ENCODE results near the gene UBR4.

UBR4 gene

DNA sequence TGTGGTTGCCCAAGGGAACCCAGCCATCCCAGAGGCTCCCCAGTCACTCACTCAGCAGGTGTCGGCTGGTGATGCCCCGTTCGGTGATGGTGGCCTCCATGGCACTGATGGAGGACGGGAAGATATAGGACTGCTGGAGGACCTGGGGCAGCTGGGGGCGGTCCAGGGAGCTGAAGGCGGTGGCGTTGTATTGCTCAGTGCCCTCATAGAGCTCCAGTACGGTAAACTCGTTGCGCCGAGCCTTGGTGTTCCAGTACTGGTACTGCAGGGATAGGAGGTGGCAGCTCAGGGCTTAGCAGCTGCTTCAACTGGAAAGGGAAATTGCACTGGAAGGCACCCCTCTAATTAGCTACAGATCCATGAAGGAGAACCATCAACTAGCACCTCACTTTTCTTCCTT lies 12.5 kb upstream of the UBR4 start:
- DNase-seq: no peak
- Histone ChIP-seq H2BK15ac (ENCODE audit: low read depth, poor library complexity, severe bottlenecking) (no peak overlapping the region), H3K14ac (ENCODE audit: low read length in 2 of 2) (no peak overlapping the region), H3K4me1 (ENCODE audit: control insufficient read depth, insufficient read depth, low read depth, low read length) (peaks cover 6% of the 10 kb centered on the region), H3K4me3 (ENCODE audit: insufficient read depth in 1 of 2, low read depth in 1 of 2, low read length in 2 of 2) (no peak overlapping the region), H3K27ac (ENCODE audit: low read length, poor library complexity, severe bottlenecking) (no peak overlapping the region), H4K8ac (ENCODE audit: low read length) (no peak overlapping the region), H2BK120ac (ENCODE audit: low read depth, low read length) (no peak overlapping the region), H2BK12ac (ENCODE audit: low read length in 2 of 2) (no peak overlapping the region), H3K9me3 (ENCODE audit: control insufficient read depth, low read length) (no peaks in the 10 kb centered on the region), H3K18ac (ENCODE audit: low read depth in 1 of 2, low read length in 2 of 2) (no peak overlapping the region), H3K4me2 (ENCODE audit: low read length, poor library complexity, severe bottlenecking) (no peak overlapping the region), H3K79me1 (replicated peaks; ENCODE audit: low read length, poor library complexity, severe bottlenecking) (peaks cover 40% of the 10 kb centered on the region), H4K91ac (ENCODE audit: low read length) (no peak overlapping the region), H2AFZ (ENCODE audit: low read depth, low read length) (no peak overlapping the region), H2BK5ac (ENCODE audit: low read depth, low read length, poor library complexity, severe bottlenecking) (no peak overlapping the region), H3K27me3 (ENCODE audit: control insufficient read depth in 1 of 2, insufficient read depth in 1 of 2, low read length in 2 of 2) (no peaks in the 10 kb centered on the region), H3K36me3 (ENCODE audit: control insufficient read depth in 1 of 2, insufficient read depth in 2 of 2, low read depth in 1 of 2, low read length in 2 of 2) (peaks cover 65 to 97% of the 10 kb centered on the region in 2 experiments), H3K4ac (ENCODE audit: low read depth in 1 of 2, low read length in 2 of 2) (no peak overlapping the region), H2AK5ac (ENCODE audit: low read length, severe bottlenecking) (no peak overlapping the region), H3K23ac (ENCODE audit: low read length in 2 of 2) (no peak overlapping the region), H3K9ac (ENCODE audit: low read length) (no peak overlapping the region)
- WGBS: 98% methylated on average over 11 of the region's 11 CpGs

DNA sequence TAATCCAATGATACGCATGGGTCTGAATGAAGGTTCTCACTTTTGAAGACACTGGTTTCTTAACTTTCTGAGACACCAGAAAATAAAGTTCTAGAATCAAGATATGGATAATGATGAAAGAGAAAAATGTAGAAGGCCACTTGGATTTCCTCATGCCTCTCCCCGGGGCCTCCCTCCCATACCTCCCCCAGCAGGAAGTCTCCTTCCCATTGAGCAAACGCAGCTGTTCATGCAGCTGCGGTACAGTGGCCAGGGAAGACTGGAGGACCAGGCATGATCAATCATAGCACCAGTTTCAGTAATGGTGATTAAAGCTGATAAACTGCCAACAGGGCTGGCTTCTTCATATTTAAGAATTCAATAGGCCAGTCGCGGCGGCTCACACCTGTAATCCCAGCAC lies 10.9 kb upstream of the UBR4 start:
- peaks cover 6% of the 10 kb centered on the region for H3K4me1 ChIP-seq (ENCODE audit: control insufficient read depth, insufficient read depth, low read depth, low read length)
- no peak overlapping the region for H3K27ac ChIP-seq (ENCODE audit: low read length, poor library complexity, severe bottlenecking)
- no peak overlapping the region for H2BK15ac ChIP-seq (ENCODE audit: low read depth, poor library complexity, severe bottlenecking)
- no peak overlapping the region for H4K8ac ChIP-seq (ENCODE audit: low read length)
- H2AFZ ChIP-seq (ENCODE audit: low read depth, low read length): no peak overlapping the region
- H3K4ac ChIP-seq (ENCODE audit: low read depth in 1 of 2, low read length in 2 of 2): no peak overlapping the region
- H2BK5ac ChIP-seq (ENCODE audit: low read depth, low read length, poor library complexity, severe bottlenecking): no peak overlapping the region
- H2BK12ac ChIP-seq (ENCODE audit: low read length in 2 of 2): no peak overlapping the region
- H3K9ac ChIP-seq (ENCODE audit: low read length): no peak overlapping the region
- peaks cover 64 to 98% of the 10 kb centered on the region in 2 experiments for H3K36me3 ChIP-seq (ENCODE audit: control insufficient read depth in 1 of 2, insufficient read depth in 2 of 2, low read depth in 1 of 2, low read length in 2 of 2)
- no peak overlapping the region for H3K18ac ChIP-seq (ENCODE audit: low read depth in 1 of 2, low read length in 2 of 2)
- no peak overlapping the region for H3K4me2 ChIP-seq (ENCODE audit: low read length, poor library complexity, severe bottlenecking)
- H3K27me3 ChIP-seq (ENCODE audit: control insufficient read depth in 1 of 2, insufficient read depth in 1 of 2, low read length in 2 of 2): no peaks in the 10 kb centered on the region
- no peak overlapping the region for H2AK5ac ChIP-seq (ENCODE audit: low read length, severe bottlenecking)
- H3K23ac ChIP-seq (ENCODE audit: low read length in 2 of 2): no peak overlapping the region
- WGBS: 77% methylated on average over 6 of the region's 7 CpGs
- no peak overlapping the region for H3K4me3 ChIP-seq (ENCODE audit: insufficient read depth in 1 of 2, low read depth in 1 of 2, low read length in 2 of 2)
- H3K9me3 ChIP-seq (ENCODE audit: control insufficient read depth, low read length): no peaks in the 10 kb centered on the region
- no peak overlapping the region for H2BK120ac ChIP-seq (ENCODE audit: low read depth, low read length)
- no peak overlapping the region for H3K14ac ChIP-seq (ENCODE audit: low read length in 2 of 2)
- DNase-seq: peak; percentile 43
- peaks cover 38% of the 10 kb centered on the region for H3K79me1 ChIP-seq (replicated peaks; ENCODE audit: low read length, poor library complexity, severe bottlenecking)
- no peak overlapping the region for H4K91ac ChIP-seq (ENCODE audit: low read length)

DNA sequence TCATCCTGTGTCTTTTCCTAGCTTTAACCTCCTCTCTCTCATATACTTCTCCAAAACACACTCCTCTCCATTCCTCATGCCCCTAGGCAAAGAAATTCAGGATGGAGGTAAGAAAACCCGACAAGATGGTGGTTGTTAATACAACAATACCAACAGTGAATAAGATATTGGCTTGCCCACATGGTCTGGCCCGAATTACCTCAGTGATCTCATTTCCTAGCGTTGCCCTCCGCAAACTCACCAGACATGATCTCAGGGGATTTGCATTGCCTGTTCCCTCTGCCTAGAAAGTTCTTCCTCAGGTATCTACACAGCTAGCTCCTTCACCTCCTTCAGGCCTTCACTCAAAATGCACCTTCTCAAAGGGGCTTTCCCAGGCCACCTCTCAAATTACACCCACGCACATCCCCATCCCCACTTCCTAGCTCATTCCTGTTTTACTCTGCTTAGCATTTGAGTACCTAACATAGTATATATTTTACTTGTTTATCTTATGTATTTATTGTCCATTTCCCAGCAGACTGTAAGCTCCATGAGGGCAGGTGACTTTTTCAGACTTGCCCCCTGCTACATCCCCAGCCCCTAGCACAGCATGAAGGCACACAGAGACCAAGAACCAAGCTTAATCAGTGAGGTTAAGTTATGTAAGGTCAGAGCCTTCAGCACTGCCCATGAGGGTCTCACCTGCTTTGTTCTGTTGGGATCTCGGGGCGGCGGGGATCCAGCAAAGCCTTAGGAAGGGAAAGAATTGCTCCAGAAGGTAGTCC lies 10.2 kb upstream of the UBR4 start:
- no peak overlapping the region for H3K27ac ChIP-seq (ENCODE audit: low read length, poor library complexity, severe bottlenecking)
- H3K4me2 ChIP-seq (ENCODE audit: low read length, poor library complexity, severe bottlenecking): no peak overlapping the region
- H3K4ac ChIP-seq (ENCODE audit: low read depth in 1 of 2, low read length in 2 of 2): no peak overlapping the region
- H4K8ac ChIP-seq (ENCODE audit: low read length): no peak overlapping the region
- H3K4me1 ChIP-seq (ENCODE audit: control insufficient read depth, insufficient read depth, low read depth, low read length): peaks cover 6% of the 10 kb centered on the region
- no peak overlapping the region for H2BK120ac ChIP-seq (ENCODE audit: low read depth, low read length)
- H2BK5ac ChIP-seq (ENCODE audit: low read depth, low read length, poor library complexity, severe bottlenecking): no peak overlapping the region
- no peaks in the 10 kb centered on the region for H3K9me3 ChIP-seq (ENCODE audit: control insufficient read depth, low read length)
- H3K23ac ChIP-seq (ENCODE audit: low read length in 2 of 2): no peak overlapping the region
- H3K18ac ChIP-seq (ENCODE audit: low read depth in 1 of 2, low read length in 2 of 2): no peak overlapping the region
- no peak for DNase-seq
- H3K9ac ChIP-seq (ENCODE audit: low read length): no peak overlapping the region
- H2AFZ ChIP-seq (ENCODE audit: low read depth, low read length): no peak overlapping the region
- peaks cover 38% of the 10 kb centered on the region for H3K79me1 ChIP-seq (replicated peaks; ENCODE audit: low read length, poor library complexity, severe bottlenecking)
- H3K14ac ChIP-seq (ENCODE audit: low read length in 2 of 2): no peak overlapping the region
- no peak overlapping the region for H4K91ac ChIP-seq (ENCODE audit: low read length)
- H3K27me3 ChIP-seq (ENCODE audit: control insufficient read depth in 1 of 2, insufficient read depth in 1 of 2, low read length in 2 of 2): no peaks in the 10 kb centered on the region
- no peak overlapping the region for H2AK5ac ChIP-seq (ENCODE audit: low read length, severe bottlenecking)
- no peak overlapping the region for H2BK12ac ChIP-seq (ENCODE audit: low read length in 2 of 2)
- WGBS: 97% methylated on average over 8 of the region's 8 CpGs
- H3K4me3 ChIP-seq (ENCODE audit: insufficient read depth in 1 of 2, low read depth in 1 of 2, low read length in 2 of 2): no peak overlapping the region
- no peak overlapping the region for H2BK15ac ChIP-seq (ENCODE audit: low read depth, poor library complexity, severe bottlenecking)
- peaks cover 64 to 93% of the 10 kb centered on the region in 2 experiments for H3K36me3 ChIP-seq (ENCODE audit: control insufficient read depth in 1 of 2, insufficient read depth in 2 of 2, low read depth in 1 of 2, low read length in 2 of 2)

DNA sequence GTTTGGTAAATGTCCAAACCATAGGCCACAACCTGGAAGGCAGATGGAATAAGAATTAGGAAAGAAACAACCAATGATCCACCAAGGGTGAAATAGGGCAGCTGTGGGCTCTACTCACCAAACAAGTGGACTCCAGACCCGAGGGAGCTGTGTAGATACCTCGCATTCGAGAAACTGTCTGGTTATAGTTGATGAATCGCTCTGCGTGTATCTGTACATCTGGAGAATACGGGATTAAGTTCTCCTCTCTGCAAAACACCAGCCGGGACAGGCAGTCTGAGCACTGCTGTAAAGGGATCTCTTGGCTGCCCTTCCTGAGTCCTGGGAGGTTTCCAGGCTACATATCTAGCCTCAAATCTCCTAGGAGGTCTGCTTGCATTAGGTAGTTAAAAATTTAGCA lies 9.4 kb upstream of the UBR4 start:
- no peak overlapping the region for H3K4ac ChIP-seq (ENCODE audit: low read depth in 1 of 2, low read length in 2 of 2)
- no peak for DNase-seq

More for the DNA sequence above, 9.4 kb upstream of the UBR4 start:
- H3K4me2 ChIP-seq (ENCODE audit: low read length, poor library complexity, severe bottlenecking): no peak overlapping the region
- H3K4me1 ChIP-seq (ENCODE audit: control insufficient read depth, insufficient read depth, low read depth, low read length): peaks cover 6% of the 10 kb centered on the region
- no peak overlapping the region for H3K27ac ChIP-seq (ENCODE audit: low read length, poor library complexity, severe bottlenecking)
- H3K18ac ChIP-seq (ENCODE audit: low read depth in 1 of 2, low read length in 2 of 2): no peak overlapping the region
- no peaks in the 10 kb centered on the region for H3K9me3 ChIP-seq (ENCODE audit: control insufficient read depth, low read length)
- no peak overlapping the region for H2AK5ac ChIP-seq (ENCODE audit: low read length, severe bottlenecking)
- H2BK5ac ChIP-seq (ENCODE audit: low read depth, low read length, poor library complexity, severe bottlenecking): no peak overlapping the region
- no peak overlapping the region for H2AFZ ChIP-seq (ENCODE audit: low read depth, low read length)
- H3K9ac ChIP-seq (ENCODE audit: low read length): no peak overlapping the region
- H3K79me1 ChIP-seq (replicated peaks; ENCODE audit: low read length, poor library complexity, severe bottlenecking): peaks cover 39% of the 10 kb centered on the region
- no peak overlapping the region for H4K91ac ChIP-seq (ENCODE audit: low read length)
- WGBS: 96% methylated on average over 7 of the region's 7 CpGs
- H3K4me3 ChIP-seq (ENCODE audit: insufficient read depth in 1 of 2, low read depth in 1 of 2, low read length in 2 of 2): no peak overlapping the region
- H4K8ac ChIP-seq (ENCODE audit: low read length): no peak overlapping the region
- no peak overlapping the region for H2BK120ac ChIP-seq (ENCODE audit: low read depth, low read length)
- no peak overlapping the region for H3K14ac ChIP-seq (ENCODE audit: low read length in 2 of 2)
- no peak overlapping the region for H3K23ac ChIP-seq (ENCODE audit: low read length in 2 of 2)
- H3K27me3 ChIP-seq (ENCODE audit: control insufficient read depth in 1 of 2, insufficient read depth in 1 of 2, low read length in 2 of 2): no peaks in the 10 kb centered on the region
- no peak overlapping the region for H2BK12ac ChIP-seq (ENCODE audit: low read length in 2 of 2)
- H2BK15ac ChIP-seq (ENCODE audit: low read depth, poor library complexity, severe bottlenecking): no peak overlapping the region
- peaks cover 57 to 85% of the 10 kb centered on the region in 2 experiments for H3K36me3 ChIP-seq (ENCODE audit: control insufficient read depth in 1 of 2, insufficient read depth in 2 of 2, low read depth in 1 of 2, low read length in 2 of 2)

Measured in mesenchymal stem cell (in vitro differentiated cells and primary cell).